Measurements from ENCODE around the gene NPAS1. TPM values are rescaled to one million over a fixed set of nuclear protein-coding genes. Genes with fewer than 3 reads are reported as not detected.
A peak's percentile ranks its signal among the peaks of the same experiment; 100 is the strongest.

NPAS1 gene
- total and polyA plus RNA-seq, 2 experiments from 2014 or later = 5.6 to 9.8 TPM

DNA sequence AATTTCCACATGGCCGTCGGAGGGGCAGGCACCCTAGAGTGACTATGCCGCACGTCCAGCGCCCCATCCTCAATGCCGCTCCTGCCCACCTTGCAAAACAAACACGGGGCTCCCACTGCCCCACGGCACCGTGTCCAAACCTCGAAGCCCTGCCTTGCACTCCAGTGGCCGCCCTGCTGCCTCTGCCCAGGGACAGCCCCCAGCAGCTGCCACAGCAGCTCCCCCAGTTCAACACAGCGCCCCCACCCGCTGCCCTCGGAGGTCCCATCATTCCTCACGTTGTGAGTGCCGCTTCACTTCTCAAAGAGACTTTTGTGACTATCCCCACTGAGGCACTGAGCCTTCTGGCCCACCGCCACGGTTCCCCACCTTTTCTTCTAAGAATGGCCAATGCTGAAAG is 51.1 kb downstream of the NPAS1 start:
- H3K79me2 ChIP-seq (replicated peaks; ENCODE audit: insufficient read depth) = peaks cover 14% of the 10 kb centered on the region; the same call in 1 of the 2 replicates
- H3K27me3 ChIP-seq (ENCODE audit: insufficient read depth) = no peaks in the 10 kb centered on the region
- TF ChIP-seq EZH2phosphoT487 (IDR thresholded peaks at IDR 0.05; ENCODE audit: unreplicated experiment) = no peak
- TF ChIP-seq, protein P1, sequence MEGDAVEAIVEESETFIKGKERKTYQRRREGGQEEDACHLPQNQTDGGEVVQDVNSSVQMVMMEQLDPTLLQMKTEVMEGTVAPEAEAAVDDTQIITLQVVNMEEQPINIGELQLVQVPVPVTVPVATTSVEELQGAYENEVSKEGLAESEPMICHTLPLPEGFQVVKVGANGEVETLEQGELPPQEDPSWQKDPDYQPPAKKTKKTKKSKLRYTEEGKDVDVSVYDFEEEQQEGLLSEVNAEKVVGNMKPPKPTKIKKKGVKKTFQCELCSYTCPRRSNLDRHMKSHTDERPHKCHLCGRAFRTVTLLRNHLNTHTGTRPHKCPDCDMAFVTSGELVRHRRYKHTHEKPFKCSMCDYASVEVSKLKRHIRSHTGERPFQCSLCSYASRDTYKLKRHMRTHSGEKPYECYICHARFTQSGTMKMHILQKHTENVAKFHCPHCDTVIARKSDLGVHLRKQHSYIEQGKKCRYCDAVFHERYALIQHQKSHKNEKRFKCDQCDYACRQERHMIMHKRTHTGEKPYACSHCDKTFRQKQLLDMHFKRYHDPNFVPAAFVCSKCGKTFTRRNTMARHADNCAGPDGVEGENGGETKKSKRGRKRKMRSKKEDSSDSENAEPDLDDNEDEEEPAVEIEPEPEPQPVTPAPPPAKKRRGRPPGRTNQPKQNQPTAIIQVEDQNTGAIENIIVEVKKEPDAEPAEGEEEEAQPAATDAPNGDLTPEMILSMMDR (conservative IDR thresholded peaks at IDR 0.05; ENCODE audit: low read depth in 2 of 2) = 0 out of 4 replicates have a peak, but pooled peaks of 1 of the 2 experiments have one; percentile 8
- TF ChIP-seq EZH2 (IDR thresholded peaks at IDR 0.05; ENCODE audit: low read depth, unreplicated experiment) = no peak
- no peaks in the 10 kb centered on the region for H3K4me1 ChIP-seq (ENCODE audit: insufficient read depth)
- H3K4me2 ChIP-seq = no peak overlapping the region
- peaks cover 2% of the 10 kb centered on the region; the same call in 1 of the 2 replicates for H3F3A ChIP-seq (replicated peaks; ENCODE audit: low read depth)
- peaks cover 37% of the 10 kb centered on the region for H4K20me1 ChIP-seq (replicated peaks; ENCODE audit: insufficient read depth)
- no peak for DNase-seq (ENCODE audit: low spot score)
- no peak overlapping the region for H3K4me3 ChIP-seq
- H3K36me3 Mint-ChIP-seq (ENCODE audit: low read depth) = peaks cover 65% of the 10 kb centered on the region
- H3K9me3 Mint-ChIP-seq = no peaks in the 10 kb centered on the region
- no peak overlapping the region for H2AFZ ChIP-seq
- H3K4me1 Mint-ChIP-seq = no peaks in the 10 kb centered on the region; the same call in 2 of the 3 replicates
- peaks cover 6% of the 10 kb centered on the region; the same call in 1 of the 2 replicates for H3K36me3 ChIP-seq (ENCODE audit: insufficient read depth)
- peaks cover 23% of the 10 kb centered on the region for H3K27me3 Mint-ChIP-seq (ENCODE audit: insufficient read depth, low read depth, poor library complexity)
- H3K27ac Mint-ChIP-seq = 0 out of 2 replicates have a peak overlapping the region, but pooled peaks have one; percentile 52
- H3K4me3 Mint-ChIP-seq = no peak overlapping the region
- peak overlapping the region; percentile 26; the same call in 1 of the 2 replicates for H3K27ac ChIP-seq (ENCODE audit: low read depth)
- no peaks in the 10 kb centered on the region for H3K9me2 ChIP-seq (ENCODE audit: insufficient read depth)
- no peak for ATAC-seq

DNA sequence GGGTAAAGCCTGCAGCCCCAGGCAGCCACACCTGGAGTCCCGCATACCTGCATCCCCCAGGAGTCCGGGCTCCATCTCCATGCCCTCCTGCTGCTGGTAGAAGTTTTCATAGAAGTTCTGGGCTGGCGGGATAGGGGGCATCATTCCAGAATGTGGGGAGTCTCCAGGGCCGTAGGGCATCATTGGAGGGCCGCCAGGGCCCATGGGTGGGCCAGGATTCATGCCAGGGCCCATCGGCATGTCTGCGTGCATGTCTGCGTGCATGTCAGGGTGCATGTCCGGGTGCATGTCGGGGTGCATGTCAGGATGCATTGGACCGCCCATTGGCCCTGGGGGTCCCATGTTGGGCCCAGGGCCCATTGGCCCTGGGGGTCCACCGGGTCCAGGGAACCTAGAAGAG is 52.1 kb downstream of the NPAS1 start:
- no peak overlapping the region for H3K4me3 ChIP-seq
- H2AFZ ChIP-seq = no peak overlapping the region
- 0 out of 2 replicates have a peak overlapping the region, but pooled peaks have one; percentile 26 for H3K27ac ChIP-seq (ENCODE audit: low read depth)
- H3K4me2 ChIP-seq = no peak overlapping the region
- no peak overlapping the region for H3K4me3 Mint-ChIP-seq
- peaks cover 2% of the 10 kb centered on the region; the same call in 1 of the 2 replicates for H3F3A ChIP-seq (replicated peaks; ENCODE audit: low read depth)
- H3K4me1 ChIP-seq (ENCODE audit: insufficient read depth) = no peaks in the 10 kb centered on the region
- DNase-seq (ENCODE audit: low spot score) (no peak), ATAC-seq (no peak; the same call in 2 of the 3 replicates)
- H3K36me3 Mint-ChIP-seq (ENCODE audit: low read depth) = peaks cover 66% of the 10 kb centered on the region
- peaks cover 22% of the 10 kb centered on the region for H3K79me2 ChIP-seq (replicated peaks; ENCODE audit: insufficient read depth)
- H3K9me2 ChIP-seq (ENCODE audit: insufficient read depth) = no peaks in the 10 kb centered on the region
- no peaks in the 10 kb centered on the region for H3K9me3 Mint-ChIP-seq
- no peak overlapping the region for H3K27ac Mint-ChIP-seq
- H4K20me1 ChIP-seq (replicated peaks; ENCODE audit: insufficient read depth) = peaks cover 44% of the 10 kb centered on the region
- no peaks in the 10 kb centered on the region; the same call in 2 of the 3 replicates for H3K4me1 Mint-ChIP-seq
- H3K36me3 ChIP-seq (ENCODE audit: insufficient read depth) = peaks cover 6% of the 10 kb centered on the region; the same call in 1 of the 2 replicates
- peaks cover 23% of the 10 kb centered on the region for H3K27me3 Mint-ChIP-seq (ENCODE audit: insufficient read depth, low read depth, poor library complexity)
- no peaks in the 10 kb centered on the region for H3K27me3 ChIP-seq (ENCODE audit: insufficient read depth)
- TF ChIP-seq, protein P2, sequence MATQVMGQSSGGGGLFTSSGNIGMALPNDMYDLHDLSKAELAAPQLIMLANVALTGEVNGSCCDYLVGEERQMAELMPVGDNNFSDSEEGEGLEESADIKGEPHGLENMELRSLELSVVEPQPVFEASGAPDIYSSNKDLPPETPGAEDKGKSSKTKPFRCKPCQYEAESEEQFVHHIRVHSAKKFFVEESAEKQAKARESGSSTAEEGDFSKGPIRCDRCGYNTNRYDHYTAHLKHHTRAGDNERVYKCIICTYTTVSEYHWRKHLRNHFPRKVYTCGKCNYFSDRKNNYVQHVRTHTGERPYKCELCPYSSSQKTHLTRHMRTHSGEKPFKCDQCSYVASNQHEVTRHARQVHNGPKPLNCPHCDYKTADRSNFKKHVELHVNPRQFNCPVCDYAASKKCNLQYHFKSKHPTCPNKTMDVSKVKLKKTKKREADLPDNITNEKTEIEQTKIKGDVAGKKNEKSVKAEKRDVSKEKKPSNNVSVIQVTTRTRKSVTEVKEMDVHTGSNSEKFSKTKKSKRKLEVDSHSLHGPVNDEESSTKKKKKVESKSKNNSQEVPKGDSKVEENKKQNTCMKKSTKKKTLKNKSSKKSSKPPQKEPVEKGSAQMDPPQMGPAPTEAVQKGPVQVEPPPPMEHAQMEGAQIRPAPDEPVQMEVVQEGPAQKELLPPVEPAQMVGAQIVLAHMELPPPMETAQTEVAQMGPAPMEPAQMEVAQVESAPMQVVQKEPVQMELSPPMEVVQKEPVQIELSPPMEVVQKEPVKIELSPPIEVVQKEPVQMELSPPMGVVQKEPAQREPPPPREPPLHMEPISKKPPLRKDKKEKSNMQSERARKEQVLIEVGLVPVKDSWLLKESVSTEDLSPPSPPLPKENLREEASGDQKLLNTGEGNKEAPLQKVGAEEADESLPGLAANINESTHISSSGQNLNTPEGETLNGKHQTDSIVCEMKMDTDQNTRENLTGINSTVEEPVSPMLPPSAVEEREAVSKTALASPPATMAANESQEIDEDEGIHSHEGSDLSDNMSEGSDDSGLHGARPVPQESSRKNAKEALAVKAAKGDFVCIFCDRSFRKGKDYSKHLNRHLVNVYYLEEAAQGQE (IDR thresholded peaks at IDR 0.05; ENCODE audit: unreplicated experiment) = no peak
- TF ChIP-seq, protein P3, sequence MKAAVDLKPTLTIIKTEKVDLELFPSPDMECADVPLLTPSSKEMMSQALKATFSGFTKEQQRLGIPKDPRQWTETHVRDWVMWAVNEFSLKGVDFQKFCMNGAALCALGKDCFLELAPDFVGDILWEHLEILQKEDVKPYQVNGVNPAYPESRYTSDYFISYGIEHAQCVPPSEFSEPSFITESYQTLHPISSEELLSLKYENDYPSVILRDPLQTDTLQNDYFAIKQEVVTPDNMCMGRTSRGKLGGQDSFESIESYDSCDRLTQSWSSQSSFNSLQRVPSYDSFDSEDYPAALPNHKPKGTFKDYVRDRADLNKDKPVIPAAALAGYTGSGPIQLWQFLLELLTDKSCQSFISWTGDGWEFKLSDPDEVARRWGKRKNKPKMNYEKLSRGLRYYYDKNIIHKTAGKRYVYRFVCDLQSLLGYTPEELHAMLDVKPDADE (IDR thresholded peaks at IDR 0.05) = no peak
- no peak for TF ChIP-seq JUNB (IDR thresholded peaks at IDR 0.05; ENCODE audit: unreplicated experiment)
- TF ChIP-seq EZH2 (IDR thresholded peaks at IDR 0.05; ENCODE audit: low read depth, unreplicated experiment) = no peak
- no peak for TF ChIP-seq ZNF331 (CRISPR knock-in tag; IDR thresholded peaks at IDR 0.05; ENCODE audit: low read depth)
- TF ChIP-seq STAT1 (IDR thresholded peaks at IDR 0.05; ENCODE audit: unreplicated experiment) = no peak
- no peak for TF ChIP-seq ZNF114 (CRISPR knock-in tag; IDR thresholded peaks at IDR 0.05)
- TF ChIP-seq CREB1 (CRISPR knock-in tag; IDR thresholded peaks at IDR 0.05; ENCODE audit: low read depth) = no peak
- no peak for TF ChIP-seq POLR2AphosphoS5 (IDR thresholded peaks at IDR 0.05; ENCODE audit: low read depth)
- TF ChIP-seq, protein P1 (conservative IDR thresholded peaks at IDR 0.05; ENCODE audit: low read depth in 2 of 2) = no peak

All from GM23338 (cell line).